Choroid plexus epithelial cell (primary cell): ENCODE data around the gene CIC.
A peak's percentile ranks its signal among the peaks of the same experiment; 100 is the strongest.
"Not testable (repeated sequence)": the region's sequence is repeated elsewhere in the genome, so short reads cannot be mapped to it uniquely, and the experiment has no call there.

Experiments
- DNase-seq: peaks from one replicate; pipeline ENCODE4 v3.0.0-alpha.2; 2010; ENCODE audit warnings: low read depth
- H3K4me3 ChIP-seq: 2 replicates; pipeline ENCODE4 v1.5.1; 2011; ENCODE audit warnings: low read depth, mild to moderate bottlenecking, control low read depth, low read length, moderate library complexity
- TF ChIP-seq, protein P1 (sequence below): conservative IDR thresholded peaks from 2 replicates; pipeline ENCODE4 v1.5.1; 2011; ENCODE audit warnings: low read depth, mild to moderate bottlenecking, control low read depth, inconsistent platforms, low read length, moderate library complexity

Gene CIC

GRCh38 chr19:42325896-42326771 is 57.1 kb downstream of the CIC start:
- TF ChIP-seq, protein P1, sequence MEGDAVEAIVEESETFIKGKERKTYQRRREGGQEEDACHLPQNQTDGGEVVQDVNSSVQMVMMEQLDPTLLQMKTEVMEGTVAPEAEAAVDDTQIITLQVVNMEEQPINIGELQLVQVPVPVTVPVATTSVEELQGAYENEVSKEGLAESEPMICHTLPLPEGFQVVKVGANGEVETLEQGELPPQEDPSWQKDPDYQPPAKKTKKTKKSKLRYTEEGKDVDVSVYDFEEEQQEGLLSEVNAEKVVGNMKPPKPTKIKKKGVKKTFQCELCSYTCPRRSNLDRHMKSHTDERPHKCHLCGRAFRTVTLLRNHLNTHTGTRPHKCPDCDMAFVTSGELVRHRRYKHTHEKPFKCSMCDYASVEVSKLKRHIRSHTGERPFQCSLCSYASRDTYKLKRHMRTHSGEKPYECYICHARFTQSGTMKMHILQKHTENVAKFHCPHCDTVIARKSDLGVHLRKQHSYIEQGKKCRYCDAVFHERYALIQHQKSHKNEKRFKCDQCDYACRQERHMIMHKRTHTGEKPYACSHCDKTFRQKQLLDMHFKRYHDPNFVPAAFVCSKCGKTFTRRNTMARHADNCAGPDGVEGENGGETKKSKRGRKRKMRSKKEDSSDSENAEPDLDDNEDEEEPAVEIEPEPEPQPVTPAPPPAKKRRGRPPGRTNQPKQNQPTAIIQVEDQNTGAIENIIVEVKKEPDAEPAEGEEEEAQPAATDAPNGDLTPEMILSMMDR, result peak; percentile 17
- H3K4me3 ChIP-seq, result peak overlapping the region; percentile 90
- no peak for DNase-seq

DNA sequence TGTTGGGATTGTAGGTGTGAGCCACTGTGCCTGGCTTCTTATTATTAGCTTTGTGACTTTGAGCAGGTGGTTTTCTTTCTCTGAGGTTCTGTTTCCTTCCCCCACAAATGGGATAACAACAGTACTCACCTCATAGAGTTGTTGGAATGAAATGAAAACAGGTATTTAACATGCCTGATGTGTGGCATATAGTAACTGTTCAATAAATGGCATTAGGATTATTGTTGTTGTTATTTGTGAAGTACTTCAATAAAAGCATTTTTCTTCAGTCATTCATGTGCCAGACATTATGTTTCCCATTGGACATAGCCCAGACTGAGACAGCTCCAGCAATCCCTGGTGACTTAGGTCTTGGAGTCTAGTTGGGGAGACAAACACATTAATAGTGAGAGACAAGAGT is 57.9 kb downstream of the CIC start:
- H3K4me3 ChIP-seq, result no peak overlapping the region
- DNase-seq, result no peak
- TF ChIP-seq, protein P1, result no peak

DNA sequence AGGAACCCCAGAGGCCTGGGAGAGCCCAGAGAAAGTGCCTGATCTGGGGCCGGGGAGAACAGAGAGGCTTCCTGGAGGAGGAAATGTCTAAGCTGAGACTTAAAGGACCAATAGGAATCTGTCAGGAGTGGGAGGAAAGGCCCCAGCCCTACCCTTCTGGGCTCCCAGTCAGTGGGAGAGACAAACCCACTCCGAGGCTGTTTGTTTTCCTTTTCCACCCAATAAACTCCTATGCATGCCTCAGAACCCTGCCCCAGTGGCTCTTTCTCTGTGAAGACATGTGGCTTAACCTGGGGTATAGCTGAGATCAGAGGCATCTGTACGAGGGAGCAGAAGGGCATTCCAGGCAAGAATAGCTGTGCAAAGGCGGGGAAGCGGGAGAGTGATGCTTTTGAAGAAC is 58.3 kb downstream of the CIC start:
- no peak overlapping the region for H3K4me3 ChIP-seq
- DNase-seq, result no peak
- TF ChIP-seq, protein P1, result no peak

- no peak for DNase-seq
- H3K4me3 ChIP-seq, result no peak overlapping the region
- TF ChIP-seq, protein P1, result no peak
Measured at GRCh38 chr19:42328106-42328505, 59.1 kb downstream of the CIC start.

- TF ChIP-seq, protein P1, result no peak
- no peak for DNase-seq
- no peak overlapping the region for H3K4me3 ChIP-seq
Measured at GRCh38 chr19:42328854-42329253, 59.8 kb downstream of the CIC start.

DNA sequence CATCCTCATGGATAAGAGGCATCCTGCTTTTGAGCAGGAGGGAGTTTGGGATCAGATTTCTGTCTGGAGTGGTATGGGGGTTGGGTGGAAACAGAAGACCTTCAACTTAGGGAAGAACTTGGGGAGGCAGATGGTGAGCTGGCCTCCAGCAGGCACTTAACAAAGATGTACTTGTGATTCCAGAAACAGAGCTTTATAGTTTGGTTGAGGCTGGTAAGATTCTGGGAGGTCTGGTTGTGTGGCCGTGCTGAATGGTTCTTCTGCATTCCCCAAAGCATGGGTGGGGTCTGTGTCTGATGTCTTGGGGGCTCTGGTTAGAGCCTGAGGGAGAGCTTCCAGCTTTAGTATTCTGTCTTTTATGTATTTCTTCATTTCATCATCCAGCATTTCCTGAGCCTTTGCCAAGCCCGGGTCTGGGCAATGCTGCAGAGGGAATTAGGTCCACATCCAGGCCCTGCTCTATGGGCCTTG is 61.2 kb downstream of the CIC start:
- H3K4me3 ChIP-seq, result no peak overlapping the region
- TF ChIP-seq, protein P1, result no peak
- no peak for DNase-seq

GRCh38 chr19:42331333-42331732 is 62.3 kb downstream of the CIC start:
- not testable (repeated sequence) for H3K4me3 ChIP-seq, DNase-seq
